Memory B cell (primary cell): ENCODE results near the gene SFT2D1.
"Not testable (repeated sequence)": the region's sequence is repeated elsewhere in the genome, so short reads cannot be mapped to it uniquely, and the experiment has no call there.

Experiments
- ATAC-seq: fragments of 150-1000 bp; cut with Tn5 transposase; 2 replicates; pipeline ENCODE4 v1.10.0; 2021; ENCODE audit warnings: low read depth, mild to moderate bottlenecking, moderate library complexity
- DNase-seq, 2 donors: peaks; one replicate each; pipeline ENCODE4 v3.0.0; 2022; ENCODE audit warnings: low spot score in 2 of 2
- H3K27ac Mint-ChIP-seq: one replicate; pipeline ENCODE4 v1.8.0; 2022; ENCODE audit warnings: mild to moderate bottlenecking, moderate library complexity, mixed read lengths
- H3K27me3 Mint-ChIP-seq: one replicate; pipeline ENCODE4 v1.8.0; 2022; ENCODE audit warnings: mixed read lengths
- H3K36me3 Mint-ChIP-seq: one replicate; pipeline ENCODE4 v1.8.0; 2022; ENCODE audit warnings: mild to moderate bottlenecking, mixed read lengths
- H3K4me1 Mint-ChIP-seq: one replicate; pipeline ENCODE4 v1.8.0; 2022; ENCODE audit warnings: mixed read lengths
- H3K4me3 Mint-ChIP-seq: one replicate; pipeline ENCODE4 v1.8.0; 2022; ENCODE audit warnings: mild to moderate bottlenecking, moderate library complexity, mixed read lengths
- H3K9me3 Mint-ChIP-seq: one replicate; pipeline ENCODE4 v1.8.0; 2022; ENCODE audit warnings: mixed read lengths

Gene SFT2D1

GRCh38 chr6:166379103-166379586 is 36.8 kb upstream of the SFT2D1 start:
- Mint-ChIP-seq H3K9me3 (no peaks in the 10 kb centered on the region), H3K27me3 (no peaks in the 10 kb centered on the region), H3K4me1 (peaks cover 3% of the 10 kb centered on the region)

DNA sequence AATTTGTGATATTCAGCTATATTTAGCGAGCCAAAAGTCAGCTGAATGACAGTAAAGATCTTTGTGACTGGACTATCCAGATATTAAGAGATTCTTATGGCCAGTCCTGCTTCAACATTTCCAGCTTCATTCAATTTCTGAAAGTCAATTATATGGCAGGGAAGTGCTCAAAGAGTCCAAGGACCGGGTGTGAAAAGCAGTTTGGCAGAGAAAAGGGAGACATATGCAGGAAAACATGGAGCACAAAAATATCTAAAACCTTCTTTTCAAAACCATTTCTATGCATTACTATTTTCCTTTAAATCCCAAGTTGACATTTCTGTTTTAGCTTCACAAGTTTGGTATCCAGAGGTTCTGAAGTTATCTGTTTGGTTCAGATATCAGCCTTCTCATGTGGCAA is 35.4 kb upstream of the SFT2D1 start:
- peaks cover 3% of the 10 kb centered on the region for H3K4me1 Mint-ChIP-seq
- H3K9me3 Mint-ChIP-seq, result no peaks in the 10 kb centered on the region
- no peak for DNase-seq
- H3K36me3 Mint-ChIP-seq, result no peaks in the 10 kb centered on the region
- no peak overlapping the region for H3K4me3 Mint-ChIP-seq
- no peaks in the 10 kb centered on the region for H3K27me3 Mint-ChIP-seq
- ATAC-seq, result no peak
- no peak overlapping the region for H3K27ac Mint-ChIP-seq

More at GRCh38 chr6:166379103-166379586, 36.8 kb upstream of the SFT2D1 start:
- Mint-ChIP-seq H3K4me3 (no peak overlapping the region), H3K27ac (no peak overlapping the region), H3K36me3 (no peaks in the 10 kb centered on the region)
- ATAC-seq (no peak), DNase-seq (no peak)

GRCh38 chr6:166375013-166375412 is 32.7 kb upstream of the SFT2D1 start:
- Mint-ChIP-seq H3K36me3 (no peaks in the 10 kb centered on the region), H3K9me3 (no peaks in the 10 kb centered on the region), H3K4me1 (no peaks in the 10 kb centered on the region), H3K27me3 (no peaks in the 10 kb centered on the region), H3K4me3 (no peak overlapping the region), H3K27ac (no peak overlapping the region)
- no peak for DNase-seq
- no peak for ATAC-seq

GRCh38 chr6:166370489-166370888 is 28.1 kb upstream of the SFT2D1 start:
- no peaks in the 10 kb centered on the region for H3K9me3 Mint-ChIP-seq
- no peak for DNase-seq
- no peaks in the 10 kb centered on the region for H3K4me1 Mint-ChIP-seq
- no peak overlapping the region for H3K4me3 Mint-ChIP-seq
- peaks cover 10% of the 10 kb centered on the region for H3K36me3 Mint-ChIP-seq
- no peak for ATAC-seq
- H3K27ac Mint-ChIP-seq, result no peak overlapping the region
- no peaks in the 10 kb centered on the region for H3K27me3 Mint-ChIP-seq

GRCh38 chr6:166369782-166370181 is 27.4 kb upstream of the SFT2D1 start:
- no peak overlapping the region for H3K4me3 Mint-ChIP-seq
- H3K9me3 Mint-ChIP-seq, result no peaks in the 10 kb centered on the region
- H3K27me3 Mint-ChIP-seq, result no peaks in the 10 kb centered on the region
- ATAC-seq, result no peak
- no peak overlapping the region for H3K27ac Mint-ChIP-seq
- H3K4me1 Mint-ChIP-seq, result no peaks in the 10 kb centered on the region
- no peak for DNase-seq
- H3K36me3 Mint-ChIP-seq, result peaks cover 10% of the 10 kb centered on the region

GRCh38 chr6:166366921-166367320 is 24.6 kb upstream of the SFT2D1 start:
- H3K9me3 Mint-ChIP-seq, result no peaks in the 10 kb centered on the region
- peaks cover 20% of the 10 kb centered on the region for H3K36me3 Mint-ChIP-seq
- H3K27ac Mint-ChIP-seq, result no peak overlapping the region
- no peaks in the 10 kb centered on the region for H3K27me3 Mint-ChIP-seq
- ATAC-seq (no peak), DNase-seq (no peak)
- no peak overlapping the region for H3K4me3 Mint-ChIP-seq
- H3K4me1 Mint-ChIP-seq, result no peaks in the 10 kb centered on the region

GRCh38 chr6:166365806-166366205 is 23.5 kb upstream of the SFT2D1 start:
- Mint-ChIP-seq H3K27me3 (no peaks in the 10 kb centered on the region), H3K27ac (no peak overlapping the region), H3K36me3 (peaks cover 21% of the 10 kb centered on the region), H3K9me3 (no peaks in the 10 kb centered on the region), H3K4me1 (no peaks in the 10 kb centered on the region), H3K4me3 (no peak overlapping the region)
- DNase-seq, result no peak
- no peak for ATAC-seq

- DNase-seq (no peak), ATAC-seq (no peak)
- H3K36me3 Mint-ChIP-seq, result peaks cover 21% of the 10 kb centered on the region
- H3K9me3 Mint-ChIP-seq, result no peaks in the 10 kb centered on the region
- no peak overlapping the region for H3K27ac Mint-ChIP-seq
- no peak overlapping the region for H3K4me3 Mint-ChIP-seq
- no peaks in the 10 kb centered on the region for H3K4me1 Mint-ChIP-seq
- no peaks in the 10 kb centered on the region for H3K27me3 Mint-ChIP-seq
Observed at GRCh38 chr6:166365221-166365620, 22.9 kb upstream of the SFT2D1 start.

DNA sequence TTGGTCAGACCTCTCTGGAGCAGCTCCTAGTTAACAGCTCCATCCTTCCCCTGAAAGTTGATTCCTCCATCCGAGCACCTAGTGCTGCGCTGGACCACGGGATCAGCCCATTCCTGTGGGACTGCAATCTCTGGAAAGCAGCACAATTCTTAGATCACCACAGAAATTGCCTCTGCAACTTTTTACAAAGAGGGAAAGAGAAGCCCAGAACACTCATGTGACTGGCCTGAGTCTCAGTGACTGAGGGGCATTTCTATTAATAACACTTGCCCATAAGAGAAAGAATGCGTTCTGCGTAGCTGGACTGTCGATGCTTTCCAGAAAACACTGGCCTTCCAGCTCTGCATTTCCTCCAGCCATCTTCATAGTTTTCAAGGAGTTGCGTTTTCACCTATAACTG is 22.1 kb upstream of the SFT2D1 start:
- DNase-seq (no peak), ATAC-seq (no peak)
- Mint-ChIP-seq H3K4me3 (no peak overlapping the region), H3K9me3 (no peaks in the 10 kb centered on the region), H3K4me1 (no peaks in the 10 kb centered on the region), H3K27ac (no peak overlapping the region), H3K27me3 (no peaks in the 10 kb centered on the region), H3K36me3 (peaks cover 21% of the 10 kb centered on the region)

DNA sequence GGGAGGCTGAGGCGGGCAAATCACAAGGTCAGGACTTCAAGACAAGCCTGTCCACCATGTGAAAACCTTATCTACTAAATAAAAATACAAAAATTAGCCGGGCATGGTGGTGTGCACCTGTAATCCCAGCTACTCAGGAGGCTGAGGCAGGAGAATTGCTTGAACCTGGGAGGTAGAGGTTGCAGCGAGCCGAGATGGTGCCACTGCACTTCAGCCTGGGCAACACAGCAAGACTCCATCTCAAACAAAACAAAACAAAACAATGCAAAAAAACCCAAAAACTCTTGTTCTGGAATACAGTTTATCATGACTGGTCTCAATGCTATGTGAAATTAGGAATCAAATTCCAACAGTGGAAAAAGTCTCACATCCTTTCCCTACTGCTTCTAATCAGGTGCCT is 20.1 kb upstream of the SFT2D1 start:
- peaks cover 17% of the 10 kb centered on the region for H3K36me3 Mint-ChIP-seq
- not testable (repeated sequence) for H3K4me1 Mint-ChIP-seq, H3K27ac Mint-ChIP-seq

GRCh38 chr6:166361077-166361429 is 18.7 kb upstream of the SFT2D1 start:
- DNase-seq (no peak), ATAC-seq (no peak)
- Mint-ChIP-seq H3K36me3 (peaks cover 15% of the 10 kb centered on the region), H3K4me1 (no peaks in the 10 kb centered on the region), H3K9me3 (peaks cover 3% of the 10 kb centered on the region), H3K27me3 (peaks cover 4% of the 10 kb centered on the region), H3K27ac (no peak overlapping the region), H3K4me3 (no peak overlapping the region)

More for the DNA sequence above, 20.1 kb upstream of the SFT2D1 start:
- not testable (repeated sequence) for H3K4me3 Mint-ChIP-seq, DNase-seq, H3K9me3 Mint-ChIP-seq, ATAC-seq, H3K27me3 Mint-ChIP-seq

- no peak for ATAC-seq
- Mint-ChIP-seq H3K27ac (no peak overlapping the region), H3K4me1 (no peaks in the 10 kb centered on the region), H3K36me3 (peaks cover 11% of the 10 kb centered on the region), H3K4me3 (no peak overlapping the region), H3K27me3 (peaks cover 4% of the 10 kb centered on the region), H3K9me3 (peaks cover 3% of the 10 kb centered on the region)
- no peak for DNase-seq
Observed at GRCh38 chr6:166360243-166361076, 18.1 kb upstream of the SFT2D1 start.

DNA sequence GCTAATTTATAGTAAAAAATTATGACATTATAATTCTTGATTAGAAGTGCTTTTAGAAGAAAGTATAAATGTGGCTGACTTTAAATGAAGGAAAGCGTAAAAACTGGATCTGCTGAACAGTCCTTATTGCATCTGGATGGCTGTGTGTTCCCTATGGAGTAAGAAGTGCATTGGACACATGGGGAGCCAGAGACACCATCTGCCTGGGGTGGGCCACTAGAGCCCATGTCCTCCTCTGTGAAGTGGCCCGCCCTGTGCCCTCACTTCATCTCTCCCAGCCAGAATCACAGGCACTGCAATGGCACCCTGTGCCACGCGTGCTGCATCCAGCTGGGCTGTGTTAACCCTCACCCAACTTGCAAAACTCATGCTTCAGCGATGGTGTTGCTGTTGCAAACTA is 13.2 kb upstream of the SFT2D1 start:
- H3K27me3 Mint-ChIP-seq, result peaks cover 4% of the 10 kb centered on the region
- no peak overlapping the region for H3K27ac Mint-ChIP-seq
- H3K9me3 Mint-ChIP-seq, result peaks cover 3% of the 10 kb centered on the region
- no peak overlapping the region for H3K4me3 Mint-ChIP-seq
- peaks cover 8% of the 10 kb centered on the region for H3K4me1 Mint-ChIP-seq
- ATAC-seq (no peak), DNase-seq (no peak)
- H3K36me3 Mint-ChIP-seq, result no peaks in the 10 kb centered on the region

GRCh38 chr6:166354965-166355364 is 12.6 kb upstream of the SFT2D1 start:
- H3K27ac Mint-ChIP-seq, result no peak overlapping the region
- no peak for DNase-seq
- H3K36me3 Mint-ChIP-seq, result no peaks in the 10 kb centered on the region
- H3K4me1 Mint-ChIP-seq, result peaks cover 8% of the 10 kb centered on the region
- no peak overlapping the region for H3K4me3 Mint-ChIP-seq
- ATAC-seq, result no peak
- H3K27me3 Mint-ChIP-seq, result peaks cover 4% of the 10 kb centered on the region
- H3K9me3 Mint-ChIP-seq, result peaks cover 3% of the 10 kb centered on the region

DNA sequence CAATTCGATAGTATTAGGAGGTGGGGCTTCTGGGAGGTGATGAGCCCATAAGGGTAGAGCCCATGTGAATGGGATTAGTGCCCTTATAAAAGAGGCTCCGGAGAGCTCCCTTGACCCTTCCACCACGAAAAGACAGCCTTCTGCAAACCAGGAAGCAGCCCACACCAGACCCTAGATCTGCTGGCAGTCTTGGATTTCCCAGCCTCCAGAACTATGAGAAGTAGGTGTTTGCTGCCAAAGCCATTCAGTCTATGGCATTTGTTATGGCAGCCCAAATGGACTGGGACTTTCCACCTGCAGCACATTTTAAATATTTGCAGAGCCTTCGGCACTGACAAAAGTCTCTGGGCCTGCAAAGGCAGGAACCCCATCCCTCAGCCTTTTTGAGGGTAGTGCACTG is 11.8 kb upstream of the SFT2D1 start:
- Mint-ChIP-seq H3K27me3 (peaks cover 4% of the 10 kb centered on the region), H3K27ac (no peak overlapping the region), H3K36me3 (peaks cover 2% of the 10 kb centered on the region)

More for the DNA sequence above, 11.8 kb upstream of the SFT2D1 start:
- Mint-ChIP-seq H3K9me3 (peaks cover 3% of the 10 kb centered on the region), H3K4me1 (peaks cover 8% of the 10 kb centered on the region), H3K4me3 (no peak overlapping the region)
- ATAC-seq (no peak), DNase-seq (no peak)
